CD14-positive monocyte (primary cell): Measurements from ENCODE around the gene FIGN. TPM values are rescaled to one million over a fixed set of nuclear protein-coding genes. Genes with fewer than 3 reads are reported as not detected.

Experiments
- DNase-seq, 3 donors: peaks; one replicate each; pipeline ENCODE4 v3.0.0-alpha.2; 2011 to 2022
- H2AFZ ChIP-seq: 2 replicates; pipeline ENCODE4 v1.6.0; 2012; ENCODE audit warnings: mild to moderate bottlenecking, low read depth, low read length, inconsistent platforms; ENCODE audit not compliant: insufficient read depth, poor library complexity, severe bottlenecking
- H3K27ac ChIP-seq, 2 donors: 1 replicate in 1 of 2; 2 replicates in 1 of 2; pipeline ENCODE4 v1.5.1; 2012 to 2013; ENCODE audit warnings: low read length in 2 of 2, control low read depth in 1 of 2, inconsistent platforms in 1 of 2, low read depth in 1 of 2, mild to moderate bottlenecking in 1 of 2
- H3K27me3 ChIP-seq, 2 donors: one replicate each; pipeline versions ENCODE4 v1.6.0 to v1.6.1; 2011 to 2013; ENCODE audit warnings: low read length in 2 of 2; ENCODE audit not compliant: control insufficient read depth in 2 of 2, insufficient read depth in 2 of 2
- H3K36me3 ChIP-seq, 2 donors: replicated peaks in 1 of 2; 1 replicate in 1 of 2; 2 replicates in 1 of 2; pipeline versions ENCODE4 v1.5.1 to v1.6.1; 2012 to 2013; ENCODE audit warnings: low read length in 2 of 2, control low read depth in 1 of 2, inconsistent platforms in 1 of 2, mild to moderate bottlenecking in 1 of 2; ENCODE audit not compliant: insufficient read depth in 2 of 2, control insufficient read depth in 1 of 2
- H3K4me1 ChIP-seq, 2 donors: 1 replicate in 1 of 2; 2 replicates in 1 of 2; pipeline versions ENCODE4 v1.5.1 to v1.6.1; 2012 to 2013; ENCODE audit warnings: low read length in 2 of 2, control low read depth in 1 of 2, inconsistent platforms in 1 of 2, mild to moderate bottlenecking in 1 of 2, moderate library complexity in 1 of 2; ENCODE audit not compliant: insufficient read depth in 2 of 2, control insufficient read depth in 1 of 2
- H3K4me2 ChIP-seq: replicated peaks from 2 replicates; pipeline ENCODE3; 2012; ENCODE audit warnings: low read length, moderate library complexity, mild to moderate bottlenecking; ENCODE audit not compliant: poor library complexity, severe bottlenecking; ENCODE audit errors: extremely low read depth
- H3K4me3 ChIP-seq, 3 experiments: fragments of 200-600 bp in 1 of 3; sonication (generic) in 1 of 3; replicated peaks in 1 of 3; 1 replicate in 2 of 3; 2 replicates in 1 of 3; pipeline ENCODE4 v1.5.1; 2011 to 2013; ENCODE audit warnings: low read length in 3 of 3, mild to moderate bottlenecking in 3 of 3, control low read depth in 2 of 3, low read depth in 2 of 3, inconsistent platforms in 1 of 3, moderate library complexity in 1 of 3
- H3K79me2 ChIP-seq: 2 replicates; pipeline ENCODE4 v1.6.0; 2012; ENCODE audit warnings: mild to moderate bottlenecking, control low read depth, inconsistent platforms, low read length, moderate library complexity; ENCODE audit not compliant: insufficient read depth
- H3K9ac ChIP-seq: 2 replicates; pipeline ENCODE4 v1.6.0; 2017; ENCODE audit warnings: low read length, mild to moderate bottlenecking; ENCODE audit not compliant: insufficient read depth, poor library complexity, severe bottlenecking
- H3K9me3 ChIP-seq, 2 donors: replicated peaks in 1 of 2; 1 replicate in 1 of 2; 2 replicates in 1 of 2; pipeline versions ENCODE4 v1.5.1 to v1.6.1; 2012 to 2013; ENCODE audit warnings: low read length in 2 of 2, control low read depth in 1 of 2; ENCODE audit not compliant: control insufficient read depth in 1 of 2, insufficient read depth in 1 of 2
- H4K20me1 ChIP-seq: 2 replicates; pipeline ENCODE4 v1.6.0; 2012; ENCODE audit warnings: mild to moderate bottlenecking, low read length, control low read depth, moderate library complexity; ENCODE audit not compliant: insufficient read depth
- H3K27ac Mint-ChIP-seq, 7 donors: one replicate each; pipeline ENCODE4 v1.8.0; 2020; ENCODE audit warnings: mild to moderate bottlenecking in 7 of 7, mixed read lengths in 7 of 7, moderate library complexity in 6 of 7, inconsistent platforms in 2 of 7
- H3K27me3 Mint-ChIP-seq, 3 donors: one replicate each; pipeline ENCODE4 v1.8.0; 2021 to 2022; ENCODE audit warnings: low read depth in 3 of 3, mild to moderate bottlenecking in 3 of 3, mixed read lengths in 3 of 3, moderate library complexity in 3 of 3, inconsistent platforms in 1 of 3
- H3K36me3 Mint-ChIP-seq, 2 donors: one replicate each; pipeline ENCODE4 v1.8.0; 2020; ENCODE audit warnings: mixed read lengths in 2 of 2, inconsistent platforms in 1 of 2, mild to moderate bottlenecking in 1 of 2
- H3K4me1 Mint-ChIP-seq: one replicate; pipeline ENCODE4 v1.8.0; 2020; ENCODE audit warnings: mild to moderate bottlenecking, mixed read lengths
- H3K4me3 Mint-ChIP-seq, 2 donors: one replicate each; pipeline ENCODE4 v1.8.0; 2020; ENCODE audit warnings: mild to moderate bottlenecking in 2 of 2, mixed read lengths in 2 of 2, moderate library complexity in 1 of 2
- H3K9me3 Mint-ChIP-seq, 7 donors: one replicate each; pipeline ENCODE4 v1.8.0; 2020 to 2022; ENCODE audit warnings: mixed read lengths in 7 of 7, mild to moderate bottlenecking in 6 of 7, moderate library complexity in 6 of 7, inconsistent platforms in 2 of 7
- WGBS: methylation state at CpG from one replicate; pipeline ENCODE4 v1.1.5; 2013; ENCODE audit warnings: missing lambda C conversion rate; ENCODE audit not compliant: insufficient coverage; 5-methylcytosine and 5-hydroxymethylcytosine counted together
- intact Hi-C, 2 donors: fragments of 100-400 bp; cut with micrococcal nuclease; formaldehyde crosslinking; loops; one replicate each; pipeline versions ENCODE4 v1.15.0 to v1.15.1; 2023
- polyA plus RNA-seq, 3 donors: library from polyadenylated mRNA; depleted of rRNA in 1 of 3; unstranded in 2 of 3; stranded (reverse) in 1 of 3; fragments of 300-500 nt in 2 of 3; fragments of >200 nt in 1 of 3; fragmentation: Illumina TruSeq in 2 of 3; gene quantifications; 1 replicate in 2 of 3; 2 replicates in 1 of 3; pipeline ENCODE4 v1.2.3, GENCODE V29; 2012 to 2021
- TF ChIP-seq, protein P1 (sequence below): fragments of 200-600 bp; IDR thresholded peaks from one replicate; pipeline ENCODE4 v1.8.0; 2022; ENCODE audit warnings: antibody characterized with exemption, mild to moderate bottlenecking

Gene FIGN
- polyA plus RNA-seq, 3 donors = not detected

- Histone ChIP-seq H2AFZ (no peak overlapping the region), H3K36me3 (no peaks in the 10 kb centered on the region), H3K27ac (no peak overlapping the region), H3K4me1 (no peaks in the 10 kb centered on the region), H3K79me2 (no peaks in the 10 kb centered on the region), H3K4me2 (no peak overlapping the region), H3K27me3 (no peaks in the 10 kb centered on the region), H3K9me3 (no peaks in the 10 kb centered on the region), H3K4me3 (no peak overlapping the region), H3K9ac (no peak overlapping the region), H4K20me1 (no peaks in the 10 kb centered on the region)
- Mint-ChIP-seq H3K9me3 (peaks cover 0 to 6% (median 2%) of the 10 kb centered on the region in 7 donors), H3K27ac (no peak overlapping the region), H3K4me1 (no peaks in the 10 kb centered on the region), H3K36me3 (no peaks in the 10 kb centered on the region), H3K4me3 (no peak overlapping the region), H3K27me3 (no peaks in the 10 kb centered on the region)
- DNase-seq = no peak
- intact Hi-C loops = no loop called here
- TF ChIP-seq, protein P1, sequence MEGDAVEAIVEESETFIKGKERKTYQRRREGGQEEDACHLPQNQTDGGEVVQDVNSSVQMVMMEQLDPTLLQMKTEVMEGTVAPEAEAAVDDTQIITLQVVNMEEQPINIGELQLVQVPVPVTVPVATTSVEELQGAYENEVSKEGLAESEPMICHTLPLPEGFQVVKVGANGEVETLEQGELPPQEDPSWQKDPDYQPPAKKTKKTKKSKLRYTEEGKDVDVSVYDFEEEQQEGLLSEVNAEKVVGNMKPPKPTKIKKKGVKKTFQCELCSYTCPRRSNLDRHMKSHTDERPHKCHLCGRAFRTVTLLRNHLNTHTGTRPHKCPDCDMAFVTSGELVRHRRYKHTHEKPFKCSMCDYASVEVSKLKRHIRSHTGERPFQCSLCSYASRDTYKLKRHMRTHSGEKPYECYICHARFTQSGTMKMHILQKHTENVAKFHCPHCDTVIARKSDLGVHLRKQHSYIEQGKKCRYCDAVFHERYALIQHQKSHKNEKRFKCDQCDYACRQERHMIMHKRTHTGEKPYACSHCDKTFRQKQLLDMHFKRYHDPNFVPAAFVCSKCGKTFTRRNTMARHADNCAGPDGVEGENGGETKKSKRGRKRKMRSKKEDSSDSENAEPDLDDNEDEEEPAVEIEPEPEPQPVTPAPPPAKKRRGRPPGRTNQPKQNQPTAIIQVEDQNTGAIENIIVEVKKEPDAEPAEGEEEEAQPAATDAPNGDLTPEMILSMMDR = no peak
These were observed 171.6 kb downstream of the FIGN start for GRCh38 chr2:163564236-163564635.

DNA sequence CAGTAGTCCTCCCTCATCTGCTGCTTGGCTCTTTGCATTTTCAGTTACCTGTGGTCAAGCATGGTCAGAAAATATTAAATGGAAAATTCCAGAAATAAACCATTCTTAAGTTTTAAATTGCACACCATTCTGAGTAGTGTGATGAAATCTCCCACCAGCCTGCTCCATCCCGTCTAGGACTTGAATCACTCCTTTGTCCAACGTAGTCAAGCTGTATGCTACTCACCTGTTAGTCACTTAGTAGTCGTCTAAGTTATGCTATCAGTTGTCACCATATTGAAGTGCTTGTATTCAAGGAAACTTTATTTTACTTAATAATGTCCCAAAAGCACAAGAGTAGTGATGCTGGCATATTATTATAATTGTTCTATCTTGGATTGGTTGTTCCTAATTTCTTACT lies 172.5 kb downstream of the FIGN start:
- Histone ChIP-seq H4K20me1 (no peaks in the 10 kb centered on the region), H3K9me3 (no peaks in the 10 kb centered on the region), H3K4me1 (no peaks in the 10 kb centered on the region), H2AFZ (no peak overlapping the region), H3K27ac (no peak overlapping the region), H3K9ac (no peak overlapping the region), H3K27me3 (no peaks in the 10 kb centered on the region), H3K79me2 (no peaks in the 10 kb centered on the region), H3K36me3 (no peaks in the 10 kb centered on the region), H3K4me3 (no peak overlapping the region), H3K4me2 (no peak overlapping the region)
- no peak overlapping the region for H3K4me3 Mint-ChIP-seq
- TF ChIP-seq, protein P1 = no peak
- H3K27ac Mint-ChIP-seq = no peak overlapping the region
- H3K9me3 Mint-ChIP-seq = peaks cover 0 to 6% (median 2%) of the 10 kb centered on the region in 7 donors
- no peak for DNase-seq
- intact Hi-C loops = no loop called here
- no peaks in the 10 kb centered on the region for H3K36me3 Mint-ChIP-seq
- WGBS = no CpG with 5 or more reads among the region's 3 CpGs
- no peaks in the 10 kb centered on the region for H3K27me3 Mint-ChIP-seq
- no peaks in the 10 kb centered on the region for H3K4me1 Mint-ChIP-seq
